ENCODE results near the gene LAMC2. TPM values are rescaled to one million over a fixed set of nuclear protein-coding genes. Genes with fewer than 3 reads are reported as not detected.

Gene LAMC2
- total RNA-seq, 1 donor from 2014 or later, result 24.9 TPM

DNA sequence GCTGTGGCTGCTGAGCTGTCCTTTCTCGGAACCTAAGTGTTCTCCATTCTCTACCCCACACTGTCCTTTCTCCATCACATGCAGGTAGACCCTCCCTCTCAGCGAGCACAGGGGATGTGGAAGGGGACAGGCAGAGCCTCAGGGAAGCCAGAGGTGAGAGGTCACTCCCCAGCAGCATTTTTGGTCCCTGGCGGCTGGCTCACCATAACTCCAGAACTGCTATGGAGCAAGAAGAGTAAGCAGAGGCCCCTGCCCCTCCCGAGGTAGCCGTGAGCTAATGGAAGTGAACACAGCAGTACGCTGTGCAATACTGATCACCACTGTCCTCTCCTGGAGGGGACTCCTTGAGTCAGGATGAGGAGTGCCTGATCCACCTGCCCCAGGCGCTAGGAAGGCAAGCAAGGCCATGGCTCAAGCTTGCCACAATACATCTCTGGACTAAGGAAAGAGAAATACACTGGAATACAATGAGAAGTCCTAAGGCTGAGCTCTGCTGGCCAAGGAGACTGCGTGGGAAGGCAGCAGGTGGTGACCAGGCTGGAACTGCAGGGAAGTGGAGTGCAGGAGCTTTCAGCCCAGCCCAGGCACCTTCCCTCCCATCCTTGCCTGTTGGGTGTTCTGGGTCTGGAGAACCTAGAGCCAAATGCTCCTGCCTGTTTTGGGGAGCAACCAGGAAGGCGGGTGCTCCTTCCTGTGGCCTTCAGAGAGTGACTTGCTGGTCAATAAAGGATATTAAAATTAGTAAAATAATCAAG, 96.2 kb downstream of the LAMC2 start:
- intact Hi-C loops (cut with DNase I), result no loop called here
- peak; percentile 1 to 4 for ATAC-seq
- H3K36me3 ChIP-seq, result no peaks in the 10 kb centered on the region
- no peak for DNase-seq
- H3K9me3 ChIP-seq, result no peaks in the 10 kb centered on the region
- peak overlapping the region; percentile 74 for H3K27ac ChIP-seq
- TF ChIP-seq, protein P1, sequence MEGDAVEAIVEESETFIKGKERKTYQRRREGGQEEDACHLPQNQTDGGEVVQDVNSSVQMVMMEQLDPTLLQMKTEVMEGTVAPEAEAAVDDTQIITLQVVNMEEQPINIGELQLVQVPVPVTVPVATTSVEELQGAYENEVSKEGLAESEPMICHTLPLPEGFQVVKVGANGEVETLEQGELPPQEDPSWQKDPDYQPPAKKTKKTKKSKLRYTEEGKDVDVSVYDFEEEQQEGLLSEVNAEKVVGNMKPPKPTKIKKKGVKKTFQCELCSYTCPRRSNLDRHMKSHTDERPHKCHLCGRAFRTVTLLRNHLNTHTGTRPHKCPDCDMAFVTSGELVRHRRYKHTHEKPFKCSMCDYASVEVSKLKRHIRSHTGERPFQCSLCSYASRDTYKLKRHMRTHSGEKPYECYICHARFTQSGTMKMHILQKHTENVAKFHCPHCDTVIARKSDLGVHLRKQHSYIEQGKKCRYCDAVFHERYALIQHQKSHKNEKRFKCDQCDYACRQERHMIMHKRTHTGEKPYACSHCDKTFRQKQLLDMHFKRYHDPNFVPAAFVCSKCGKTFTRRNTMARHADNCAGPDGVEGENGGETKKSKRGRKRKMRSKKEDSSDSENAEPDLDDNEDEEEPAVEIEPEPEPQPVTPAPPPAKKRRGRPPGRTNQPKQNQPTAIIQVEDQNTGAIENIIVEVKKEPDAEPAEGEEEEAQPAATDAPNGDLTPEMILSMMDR (IDR thresholded peaks at IDR 0.05), result no peak
- peaks cover 49% of the 10 kb centered on the region for H3K4me1 ChIP-seq
- H3K27me3 ChIP-seq (ENCODE audit: low read depth), result no peaks in the 10 kb centered on the region
- no peak overlapping the region for H3K4me3 ChIP-seq

DNA sequence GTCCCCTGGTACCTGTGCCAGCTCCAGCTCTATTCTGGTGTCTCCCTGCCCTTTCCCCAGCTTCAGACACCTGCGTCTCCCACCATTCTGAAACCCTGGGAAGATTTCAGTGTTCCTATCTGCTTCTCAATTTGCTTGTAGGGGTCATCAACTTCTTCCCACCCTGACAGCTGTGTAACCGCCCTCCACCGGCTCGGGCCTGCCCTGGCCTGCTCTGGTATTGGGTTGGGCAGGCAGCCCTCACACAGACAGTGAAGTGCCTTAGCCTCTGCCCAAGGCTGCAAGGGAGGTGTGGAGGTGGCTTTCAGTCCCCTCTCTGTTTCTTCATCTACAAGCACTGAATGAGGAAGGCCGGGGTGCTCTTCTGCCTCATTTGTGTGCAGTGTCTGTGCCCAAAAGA, 97.2 kb downstream of the LAMC2 start:
- H3K9me3 ChIP-seq, result no peaks in the 10 kb centered on the region
- DNase-seq, result no peak
- H3K4me3 ChIP-seq, result no peak overlapping the region
- no peak overlapping the region for H3K27ac ChIP-seq
- ATAC-seq, result no peak
- no peaks in the 10 kb centered on the region for H3K27me3 ChIP-seq (ENCODE audit: low read depth)
- TF ChIP-seq, protein P1 (IDR thresholded peaks at IDR 0.05), result no peak
- H3K4me1 ChIP-seq, result peaks cover 53% of the 10 kb centered on the region
- intact Hi-C loops (cut with DNase I), result no loop called here
- H3K36me3 ChIP-seq, result no peaks in the 10 kb centered on the region

DNA sequence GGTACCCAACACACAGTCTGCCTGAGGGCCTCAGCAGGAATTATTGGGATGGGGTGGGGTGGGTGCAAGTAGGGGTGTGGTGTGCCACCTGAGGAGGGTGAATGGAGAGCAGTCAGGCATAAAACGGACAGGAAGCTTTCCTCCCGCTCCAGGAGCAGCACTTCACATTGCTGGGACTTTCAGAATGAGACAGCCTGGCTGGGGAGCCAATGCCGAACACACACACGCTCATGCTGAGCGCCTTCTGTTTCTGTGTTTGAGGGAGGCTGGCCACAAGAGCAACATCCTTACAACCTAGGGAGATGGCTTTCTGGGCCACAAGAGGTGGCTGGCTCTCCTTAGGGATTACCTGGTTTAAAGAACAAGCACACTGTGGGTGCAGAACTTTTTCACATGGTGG, 98.0 kb downstream of the LAMC2 start:
- H3K27me3 ChIP-seq (ENCODE audit: low read depth), result no peaks in the 10 kb centered on the region
- no peak overlapping the region for H3K4me3 ChIP-seq
- no peak overlapping the region for H3K27ac ChIP-seq
- intact Hi-C loops (cut with DNase I), result no loop called here
- H3K4me1 ChIP-seq, result peaks cover 46% of the 10 kb centered on the region
- TF ChIP-seq, protein P1 (IDR thresholded peaks at IDR 0.05), result no peak
- DNase-seq (no peak), ATAC-seq (no peak)
- no peaks in the 10 kb centered on the region for H3K9me3 ChIP-seq
- H3K36me3 ChIP-seq, result no peaks in the 10 kb centered on the region

DNA sequence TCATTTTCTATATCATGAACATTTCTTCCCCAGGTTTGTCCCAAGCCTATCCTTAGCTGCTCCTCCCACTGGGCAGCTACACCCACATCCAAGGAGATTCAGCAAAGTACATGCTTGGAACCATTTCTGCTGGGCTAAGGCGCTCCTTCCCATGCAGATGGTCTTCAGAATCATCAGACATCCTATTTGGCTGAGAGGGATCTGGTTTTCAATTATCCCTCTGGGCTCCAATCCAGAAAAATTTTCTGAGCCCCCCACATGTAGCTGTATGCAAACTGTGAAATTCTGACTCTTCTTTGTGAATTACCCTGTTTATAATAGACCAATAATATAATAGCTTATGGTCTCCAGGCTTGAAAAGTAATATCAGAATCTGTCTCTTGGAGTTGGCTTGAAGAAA, 99.2 kb downstream of the LAMC2 start:
- H3K4me3 ChIP-seq, result no peak overlapping the region
- no peak overlapping the region for H3K27ac ChIP-seq
- peaks cover 36% of the 10 kb centered on the region for H3K4me1 ChIP-seq
- TF ChIP-seq, protein P1 (IDR thresholded peaks at IDR 0.05), result no peak
- intact Hi-C loops (cut with DNase I), result no loop called here
- H3K9me3 ChIP-seq, result no peaks in the 10 kb centered on the region
- ATAC-seq, result no peak
- no peaks in the 10 kb centered on the region for H3K36me3 ChIP-seq
- no peaks in the 10 kb centered on the region for H3K27me3 ChIP-seq (ENCODE audit: low read depth)
- DNase-seq, result no peak

DNA sequence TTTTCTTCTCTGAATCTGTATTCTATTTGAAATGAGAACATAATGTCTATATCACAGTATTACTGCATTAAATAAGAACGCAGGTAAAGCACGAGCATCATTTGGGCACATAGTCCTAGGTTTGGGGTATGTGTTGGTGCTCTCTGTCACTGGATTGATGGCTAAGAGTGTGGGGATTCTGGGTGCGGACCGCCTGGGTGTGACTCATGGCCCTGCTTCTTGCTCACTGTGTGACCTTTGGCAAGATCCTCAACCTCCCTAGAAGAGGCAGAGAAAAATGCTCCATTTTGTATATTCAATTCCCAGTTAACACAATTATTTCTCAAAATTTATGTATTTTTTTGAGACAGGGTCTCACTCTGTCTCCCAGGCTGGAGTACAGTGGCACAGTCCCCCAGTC, 99.7 kb downstream of the LAMC2 start:
- no peak overlapping the region for H3K4me3 ChIP-seq
- no peaks in the 10 kb centered on the region for H3K9me3 ChIP-seq
- peaks cover 31% of the 10 kb centered on the region for H3K4me1 ChIP-seq
- intact Hi-C loops (cut with DNase I), result no loop called here
- no peaks in the 10 kb centered on the region for H3K27me3 ChIP-seq (ENCODE audit: low read depth)
- TF ChIP-seq, protein P1 (IDR thresholded peaks at IDR 0.05), result no peak
- H3K36me3 ChIP-seq, result no peaks in the 10 kb centered on the region
- H3K27ac ChIP-seq, result no peak overlapping the region
- ATAC-seq, result no peak
- DNase-seq, result no peak
